ENCODE measurements around the gene TAS2R38.

TAS2R38 gene

GRCh38 chr7:141973673-141974072 lies at the start of gene TAS2R38:
TSS of gene TAS2R38 (minus strand) at chr7:141973773. CDS start at chr7:141973689, 84 bp downstream.
- no peak within 1 kb of the TSS for H3K27ac Mint-ChIP-seq
- H3K4me3 Mint-ChIP-seq, result no peak within 1 kb of the TSS

GRCh38 chr7:142018154-142018553 lies 44.6 kb upstream of the TAS2R38 start:
- no peak overlapping the region for H3K4me3 Mint-ChIP-seq
- H3K9me3 Mint-ChIP-seq, result no peaks in the 10 kb centered on the region
- H3K4me1 Mint-ChIP-seq, result no peaks in the 10 kb centered on the region
- H3K27me3 Mint-ChIP-seq, result peaks cover 3% of the 10 kb centered on the region
- no peak overlapping the region for H3K27ac Mint-ChIP-seq
- no peaks in the 10 kb centered on the region for H3K36me3 Mint-ChIP-seq

More at GRCh38 chr7:141973673-141974072, at the start of gene TAS2R38:
- Mint-ChIP-seq H3K9me3 (no peaks in the 10 kb centered on the region), H3K4me1 (peaks cover 18% of the 10 kb centered on the region), H3K36me3 (no peaks in the 10 kb centered on the region), H3K27me3 (no peaks in the 10 kb centered on the region)

GRCh38 chr7:142017451-142017850 lies 43.9 kb upstream of the TAS2R38 start:
- H3K27ac Mint-ChIP-seq, result no peak overlapping the region
- H3K9me3 Mint-ChIP-seq, result no peaks in the 10 kb centered on the region
- no peaks in the 10 kb centered on the region for H3K36me3 Mint-ChIP-seq
- H3K4me1 Mint-ChIP-seq, result no peaks in the 10 kb centered on the region
- H3K27me3 Mint-ChIP-seq, result no peaks in the 10 kb centered on the region
- no peak overlapping the region for H3K4me3 Mint-ChIP-seq

- Mint-ChIP-seq H3K9me3 (no peaks in the 10 kb centered on the region), H3K4me3 (no peak overlapping the region), H3K27ac (no peak overlapping the region)
These were observed 39.4 kb upstream of the TAS2R38 start for GRCh38 chr7:142012825-142013511.

GRCh38 chr7:142010952-142011548 lies 37.5 kb upstream of the TAS2R38 start:
- H3K4me1 Mint-ChIP-seq, result no peaks in the 10 kb centered on the region
- H3K4me3 Mint-ChIP-seq, result no peak overlapping the region
- H3K27ac Mint-ChIP-seq, result no peak overlapping the region
- H3K27me3 Mint-ChIP-seq, result no peaks in the 10 kb centered on the region
- H3K9me3 Mint-ChIP-seq, result no peaks in the 10 kb centered on the region
- H3K36me3 Mint-ChIP-seq, result no peaks in the 10 kb centered on the region

More at GRCh38 chr7:142012825-142013511, 39.4 kb upstream of the TAS2R38 start:
- Mint-ChIP-seq H3K4me1 (no peaks in the 10 kb centered on the region), H3K27me3 (no peaks in the 10 kb centered on the region), H3K36me3 (no peaks in the 10 kb centered on the region)

GRCh38 chr7:142009187-142009586 lies 35.6 kb upstream of the TAS2R38 start:
- no peaks in the 10 kb centered on the region for H3K36me3 Mint-ChIP-seq
- H3K9me3 Mint-ChIP-seq, result no peaks in the 10 kb centered on the region
- no peaks in the 10 kb centered on the region for H3K27me3 Mint-ChIP-seq
- H3K4me1 Mint-ChIP-seq, result no peaks in the 10 kb centered on the region
- no peak overlapping the region for H3K4me3 Mint-ChIP-seq
- H3K27ac Mint-ChIP-seq, result no peak overlapping the region

- Mint-ChIP-seq H3K4me1 (no peaks in the 10 kb centered on the region), H3K9me3 (no peaks in the 10 kb centered on the region), H3K4me3 (no peak overlapping the region), H3K27me3 (peaks cover 7% of the 10 kb centered on the region), H3K27ac (no peak overlapping the region), H3K36me3 (no peaks in the 10 kb centered on the region)
These were observed 33.0 kb upstream of the TAS2R38 start for GRCh38 chr7:142006577-142006976.

- Mint-ChIP-seq H3K4me3 (no peak overlapping the region), H3K36me3 (no peaks in the 10 kb centered on the region), H3K9me3 (no peaks in the 10 kb centered on the region), H3K27me3 (peaks cover 9% of the 10 kb centered on the region), H3K27ac (no peak overlapping the region), H3K4me1 (no peaks in the 10 kb centered on the region)
These were observed 28.6 kb upstream of the TAS2R38 start for GRCh38 chr7:142002179-142002578.

- Mint-ChIP-seq H3K4me3 (no peak overlapping the region), H3K27ac (no peak overlapping the region), H3K4me1 (no peaks in the 10 kb centered on the region), H3K27me3 (peaks cover 13% of the 10 kb centered on the region), H3K36me3 (no peaks in the 10 kb centered on the region), H3K9me3 (no peaks in the 10 kb centered on the region)
These were observed 27.7 kb upstream of the TAS2R38 start for GRCh38 chr7:142001163-142001874.

- Mint-ChIP-seq H3K27ac (no peak overlapping the region), H3K4me1 (no peaks in the 10 kb centered on the region), H3K4me3 (no peak overlapping the region), H3K9me3 (no peaks in the 10 kb centered on the region), H3K36me3 (no peaks in the 10 kb centered on the region), H3K27me3 (peaks cover 14% of the 10 kb centered on the region)
These were observed 26.7 kb upstream of the TAS2R38 start for GRCh38 chr7:142000244-142000643.

GRCh38 chr7:141999058-141999623 lies 25.6 kb upstream of the TAS2R38 start:
- H3K27ac Mint-ChIP-seq, result no peak overlapping the region

GRCh38 chr7:141993354-141993753 lies 19.8 kb upstream of the TAS2R38 start:
- H3K27ac Mint-ChIP-seq, result no peak overlapping the region
- no peaks in the 10 kb centered on the region for H3K9me3 Mint-ChIP-seq
- no peaks in the 10 kb centered on the region for H3K4me1 Mint-ChIP-seq
- H3K27me3 Mint-ChIP-seq, result peaks cover 5% of the 10 kb centered on the region
- no peaks in the 10 kb centered on the region for H3K36me3 Mint-ChIP-seq
- H3K4me3 Mint-ChIP-seq, result no peak overlapping the region

More at GRCh38 chr7:141999058-141999623, 25.6 kb upstream of the TAS2R38 start:
- Mint-ChIP-seq H3K9me3 (no peaks in the 10 kb centered on the region), H3K4me1 (no peaks in the 10 kb centered on the region), H3K36me3 (no peaks in the 10 kb centered on the region), H3K4me3 (no peak overlapping the region), H3K27me3 (peaks cover 14% of the 10 kb centered on the region)

GRCh38 chr7:141992688-141993087 lies 19.1 kb upstream of the TAS2R38 start:
- peaks cover 5% of the 10 kb centered on the region for H3K27me3 Mint-ChIP-seq
- no peak overlapping the region for H3K4me3 Mint-ChIP-seq
- H3K36me3 Mint-ChIP-seq, result no peaks in the 10 kb centered on the region
- no peak overlapping the region for H3K27ac Mint-ChIP-seq
- no peaks in the 10 kb centered on the region for H3K9me3 Mint-ChIP-seq
- no peaks in the 10 kb centered on the region for H3K4me1 Mint-ChIP-seq

GRCh38 chr7:141992156-141992555 lies 18.6 kb upstream of the TAS2R38 start:
- H3K4me1 Mint-ChIP-seq, result no peaks in the 10 kb centered on the region

GRCh38 chr7:141991140-141991539 lies 17.6 kb upstream of the TAS2R38 start:
- H3K27me3 Mint-ChIP-seq, result peaks cover 2% of the 10 kb centered on the region
- H3K9me3 Mint-ChIP-seq, result no peaks in the 10 kb centered on the region
- no peak overlapping the region for H3K27ac Mint-ChIP-seq
- H3K36me3 Mint-ChIP-seq, result no peaks in the 10 kb centered on the region
- no peaks in the 10 kb centered on the region for H3K4me1 Mint-ChIP-seq
- no peak overlapping the region for H3K4me3 Mint-ChIP-seq

More at GRCh38 chr7:141992156-141992555, 18.6 kb upstream of the TAS2R38 start:
- Mint-ChIP-seq H3K36me3 (no peaks in the 10 kb centered on the region), H3K27me3 (peaks cover 5% of the 10 kb centered on the region), H3K4me3 (no peak overlapping the region), H3K27ac (no peak overlapping the region), H3K9me3 (no peaks in the 10 kb centered on the region)

Data from activated naive CD4-positive, alpha-beta T cell treated with anti-CD3 and anti-CD28 coated beads, Interleukin-2, amount 50 U/mL, for 24 hours (primary cell).